ENCODE results near the gene TSLP. TPM values are rescaled to one million over a fixed set of nuclear protein-coding genes. Genes with fewer than 3 reads are reported as not detected.

Gene TSLP
- 1.3 and 1.5 TPM in 2 replicates for polyA plus RNA-seq (2012; rRNA removed)
- 1.9 and 2.8 TPM in 2 replicates for polyA plus RNA-seq (2012; cell fraction: cytosol; rRNA removed)
- polyA plus RNA-seq (2012; cell fraction: nucleus; rRNA removed), result 0.41 and 0.97 TPM in 2 replicates

DNA sequence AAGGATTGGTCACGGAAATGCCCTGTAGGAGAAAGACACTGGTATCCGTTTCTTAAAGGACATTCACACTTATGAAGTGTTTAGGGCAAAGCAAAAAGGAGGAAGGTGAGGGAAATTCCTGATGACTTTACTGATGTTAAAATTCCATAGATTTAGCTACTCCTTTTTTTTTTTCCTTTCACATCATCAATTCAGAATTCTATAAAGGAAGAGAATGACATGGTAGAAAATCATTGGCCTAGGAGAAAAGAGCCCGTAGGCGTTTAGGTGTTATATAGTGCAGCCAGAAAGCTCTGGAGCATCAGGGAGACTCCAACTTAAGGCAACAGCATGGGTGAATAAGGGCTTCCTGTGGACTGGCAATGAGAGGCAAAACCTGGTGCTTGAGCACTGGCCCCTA lies at the start of gene TSLP:
Gene TSLP, plus strand, starts transcription at position 301 of the 400 bp plus-strand sequence. CDS start 178 bp downstream, outside the sequence.
- Histone ChIP-seq H3K4me1 (ENCODE audit: control insufficient read depth in 1 of 2, insufficient read depth in 2 of 2, low read depth in 1 of 2, low read length in 1 of 2) (peaks cover 7 to 14% of the 10 kb centered on the region in 2 experiments), H3K4me2 (no peak within 1 kb of the TSS), H3K27ac (ENCODE audit: low read depth in 2 of 2, low read length in 1 of 2) (peak within 1 kb of the TSS; percentile 68 to 74; a peak in 2 of 4 replicates), H3K79me2 (ENCODE audit: insufficient read depth) (no peaks in the 10 kb centered on the region), H3K9ac (no peak within 1 kb of the TSS), H3K27me3 (ENCODE audit: insufficient read depth) (no peaks in the 10 kb centered on the region), H3K9me2 (no peaks in the 10 kb centered on the region), H3K36me3 (replicated peaks in 1 of 2; ENCODE audit: control insufficient read depth in 1 of 2, insufficient read depth in 2 of 2, low read length in 1 of 2) (peaks cover 0 to 3% of the 10 kb centered on the region in 2 experiments), H2AFZ (ENCODE audit: low read depth) (peak within 1 kb of the TSS; percentile 95; the same call in 1 of the 2 replicates), H3K4me3 (ENCODE audit: low read depth in 2 of 2, low read length in 1 of 2) (no peak within 1 kb of the TSS), H3F3A (replicated peaks; ENCODE audit: insufficient read depth) (peaks cover 19% of the 10 kb centered on the region), H4K20me1 (ENCODE audit: insufficient read depth) (no peaks in the 10 kb centered on the region), H3K9me3 (no peaks in the 10 kb centered on the region)
- POLR2A ChIA-PET, result interaction anchor here (0.6 kb wide), 1 partner anchor 439 kb away, joined by 3 read pairs; no protein-coding TSS in a partner anchor
- 92% methylated on average over 4 of the region's 4 CpGs for WGBS (ENCODE audit: low lambda C conversion rate)
- TF ChIP-seq, protein P1, sequence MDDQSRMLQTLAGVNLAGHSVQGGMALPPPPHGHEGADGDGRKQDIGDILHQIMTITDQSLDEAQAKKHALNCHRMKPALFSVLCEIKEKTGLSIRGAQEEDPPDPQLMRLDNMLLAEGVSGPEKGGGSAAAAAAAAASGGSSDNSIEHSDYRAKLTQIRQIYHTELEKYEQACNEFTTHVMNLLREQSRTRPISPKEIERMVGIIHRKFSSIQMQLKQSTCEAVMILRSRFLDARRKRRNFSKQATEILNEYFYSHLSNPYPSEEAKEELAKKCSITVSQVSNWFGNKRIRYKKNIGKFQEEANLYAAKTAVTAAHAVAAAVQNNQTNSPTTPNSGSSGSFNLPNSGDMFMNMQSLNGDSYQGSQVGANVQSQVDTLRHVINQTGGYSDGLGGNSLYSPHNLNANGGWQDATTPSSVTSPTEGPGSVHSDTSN (IDR thresholded peaks at IDR 0.05), result no peak
- TF ChIP-seq NFIC (IDR thresholded peaks at IDR 0.05; ENCODE audit: borderline replicate concordance) (no peak), FOXJ3 (CRISPR knock-in tag; IDR thresholded peaks at IDR 0.05) (no peak), POLR2AphosphoS5 (IDR thresholded peaks at IDR 0.05; ENCODE audit: low read depth, low read length) (no peak), IRF3 (IDR thresholded peaks at IDR 0.05; ENCODE audit: low read depth, low read length) (no peak)
- DNase-seq, result no peak
- CTCF ChIA-PET, result no interaction called here

DNA sequence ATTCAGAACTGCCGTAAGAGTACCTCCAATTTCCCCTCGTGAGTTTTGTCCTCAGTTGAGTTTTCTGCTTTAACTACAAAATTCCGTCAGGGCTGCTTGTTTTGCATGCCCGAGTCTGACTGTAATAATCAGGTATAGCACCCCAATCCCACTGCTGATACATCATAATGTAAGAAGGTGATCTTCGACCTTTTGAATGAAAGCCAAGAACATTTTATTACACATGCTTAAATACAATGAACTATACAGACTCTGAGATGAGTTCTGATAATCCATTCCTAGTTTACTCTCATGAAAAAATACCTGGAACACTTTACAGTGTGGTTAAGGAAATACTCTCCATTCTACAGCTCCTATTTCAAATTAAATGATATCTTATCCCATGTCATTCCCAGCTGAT lies 49.2 kb upstream of the TSLP start:
- Histone ChIP-seq H2AFZ (ENCODE audit: low read depth) (no peak overlapping the region), H3K4me2 (no peak overlapping the region), H3K9ac (no peak overlapping the region), H3K9me2 (peaks cover 4% of the 10 kb centered on the region; the same call in 1 of the 2 replicates), H3K27me3 (ENCODE audit: insufficient read depth) (no peaks in the 10 kb centered on the region), H3K36me3 (replicated peaks in 1 of 2; ENCODE audit: control insufficient read depth in 1 of 2, insufficient read depth in 2 of 2, low read length in 1 of 2) (no peaks in the 10 kb centered on the region), H3K27ac (ENCODE audit: low read depth in 2 of 2, low read length in 1 of 2) (no peak overlapping the region), H3K79me2 (ENCODE audit: insufficient read depth) (no peaks in the 10 kb centered on the region), H3K4me1 (ENCODE audit: control insufficient read depth in 1 of 2, insufficient read depth in 2 of 2, low read depth in 1 of 2, low read length in 1 of 2) (peaks cover 0 to 6% of the 10 kb centered on the region in 2 experiments; a peak in 1 of 4 replicates), H3F3A (replicated peaks; ENCODE audit: insufficient read depth) (peaks cover 16% of the 10 kb centered on the region), H3K4me3 (ENCODE audit: low read depth in 2 of 2, low read length in 1 of 2) (no peak overlapping the region), H4K20me1 (ENCODE audit: insufficient read depth) (no peaks in the 10 kb centered on the region), H3K9me3 (no peaks in the 10 kb centered on the region; the same call in 1 of the 2 replicates)
- WGBS (ENCODE audit: low lambda C conversion rate), result 75% methylated on average over 5 of the region's 5 CpGs
- ChIA-PET POLR2A (no interaction called here), CTCF (no interaction called here)
- DNase-seq, result no peak
- TF ChIP-seq, protein P2, sequence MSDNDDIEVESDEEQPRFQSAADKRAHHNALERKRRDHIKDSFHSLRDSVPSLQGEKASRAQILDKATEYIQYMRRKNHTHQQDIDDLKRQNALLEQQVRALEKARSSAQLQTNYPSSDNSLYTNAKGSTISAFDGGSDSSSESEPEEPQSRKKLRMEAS (IDR thresholded peaks at IDR 0.05; ENCODE audit: low read depth), result no peak
- TF ChIP-seq CHD2 (IDR thresholded peaks at IDR 0.05; ENCODE audit: low read length, partially characterized antibody), result no peak
- TF ChIP-seq USF2 (IDR thresholded peaks at IDR 0.05; ENCODE audit: borderline replicate concordance, low read depth, low read length), result no peak
- no peak for TF ChIP-seq SIN3A (IDR thresholded peaks at IDR 0.05; ENCODE audit: borderline replicate concordance, low read depth, low read length)
- TF ChIP-seq FOXJ3 (CRISPR knock-in tag; IDR thresholded peaks at IDR 0.05), result no peak
- TF ChIP-seq, protein P3, sequence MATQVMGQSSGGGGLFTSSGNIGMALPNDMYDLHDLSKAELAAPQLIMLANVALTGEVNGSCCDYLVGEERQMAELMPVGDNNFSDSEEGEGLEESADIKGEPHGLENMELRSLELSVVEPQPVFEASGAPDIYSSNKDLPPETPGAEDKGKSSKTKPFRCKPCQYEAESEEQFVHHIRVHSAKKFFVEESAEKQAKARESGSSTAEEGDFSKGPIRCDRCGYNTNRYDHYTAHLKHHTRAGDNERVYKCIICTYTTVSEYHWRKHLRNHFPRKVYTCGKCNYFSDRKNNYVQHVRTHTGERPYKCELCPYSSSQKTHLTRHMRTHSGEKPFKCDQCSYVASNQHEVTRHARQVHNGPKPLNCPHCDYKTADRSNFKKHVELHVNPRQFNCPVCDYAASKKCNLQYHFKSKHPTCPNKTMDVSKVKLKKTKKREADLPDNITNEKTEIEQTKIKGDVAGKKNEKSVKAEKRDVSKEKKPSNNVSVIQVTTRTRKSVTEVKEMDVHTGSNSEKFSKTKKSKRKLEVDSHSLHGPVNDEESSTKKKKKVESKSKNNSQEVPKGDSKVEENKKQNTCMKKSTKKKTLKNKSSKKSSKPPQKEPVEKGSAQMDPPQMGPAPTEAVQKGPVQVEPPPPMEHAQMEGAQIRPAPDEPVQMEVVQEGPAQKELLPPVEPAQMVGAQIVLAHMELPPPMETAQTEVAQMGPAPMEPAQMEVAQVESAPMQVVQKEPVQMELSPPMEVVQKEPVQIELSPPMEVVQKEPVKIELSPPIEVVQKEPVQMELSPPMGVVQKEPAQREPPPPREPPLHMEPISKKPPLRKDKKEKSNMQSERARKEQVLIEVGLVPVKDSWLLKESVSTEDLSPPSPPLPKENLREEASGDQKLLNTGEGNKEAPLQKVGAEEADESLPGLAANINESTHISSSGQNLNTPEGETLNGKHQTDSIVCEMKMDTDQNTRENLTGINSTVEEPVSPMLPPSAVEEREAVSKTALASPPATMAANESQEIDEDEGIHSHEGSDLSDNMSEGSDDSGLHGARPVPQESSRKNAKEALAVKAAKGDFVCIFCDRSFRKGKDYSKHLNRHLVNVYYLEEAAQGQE (IDR thresholded peaks at IDR 0.05; ENCODE audit: low read depth, low read length), result no peak
- TF ChIP-seq ELF1 (IDR thresholded peaks at IDR 0.05), result no peak
- TF ChIP-seq NRF1 (IDR thresholded peaks at IDR 0.05; ENCODE audit: low read depth, low read length), result no peak

Measured in SK-N-SH (cell line).